GM21717 (cell line): ENCODE data around the gene GGTLC2.
"Not testable (repeated sequence)": the region's sequence is repeated elsewhere in the genome, so short reads cannot be mapped to it uniquely, and the experiment has no call there.

Source experiments
- ATAC-seq: cut with Tn5 transposase; IDR thresholded peaks from one replicate; pipeline ENCODE4 v1.9.1; 2021; ENCODE audit warnings: mild to moderate bottlenecking, moderate library complexity; ENCODE audit not compliant: unreplicated experiment

The GGTLC2 gene

GRCh38 chr22:22636260-22636659 is 8.2 kb upstream of the GGTLC2 start:
- ATAC-seq = not testable (repeated sequence)

DNA sequence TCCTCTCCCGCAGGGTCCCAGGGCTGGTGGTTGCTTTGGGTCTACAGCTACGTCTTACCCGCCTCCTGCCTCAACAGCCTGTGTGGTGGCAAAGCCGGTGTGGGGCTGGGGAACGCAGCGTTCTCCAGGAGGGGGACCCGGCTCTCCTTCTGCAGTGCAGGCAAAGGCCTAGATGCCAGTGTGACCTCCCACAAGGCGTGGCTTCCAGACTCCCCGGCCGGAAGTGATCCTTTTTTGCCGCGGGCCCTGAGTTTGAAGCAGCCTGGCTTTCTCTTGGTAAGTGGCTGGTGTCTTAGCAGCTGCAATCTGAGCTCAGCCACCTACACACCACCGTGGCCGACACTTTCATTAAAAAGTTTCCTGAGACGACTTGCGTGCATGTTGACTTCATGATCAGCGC is 6.1 kb upstream of the GGTLC2 start:
- ATAC-seq = not testable (repeated sequence)

- ATAC-seq = not testable (repeated sequence)
Observed at GRCh38 chr22:22642255-22642654, 2.2 kb upstream of the GGTLC2 start.

DNA sequence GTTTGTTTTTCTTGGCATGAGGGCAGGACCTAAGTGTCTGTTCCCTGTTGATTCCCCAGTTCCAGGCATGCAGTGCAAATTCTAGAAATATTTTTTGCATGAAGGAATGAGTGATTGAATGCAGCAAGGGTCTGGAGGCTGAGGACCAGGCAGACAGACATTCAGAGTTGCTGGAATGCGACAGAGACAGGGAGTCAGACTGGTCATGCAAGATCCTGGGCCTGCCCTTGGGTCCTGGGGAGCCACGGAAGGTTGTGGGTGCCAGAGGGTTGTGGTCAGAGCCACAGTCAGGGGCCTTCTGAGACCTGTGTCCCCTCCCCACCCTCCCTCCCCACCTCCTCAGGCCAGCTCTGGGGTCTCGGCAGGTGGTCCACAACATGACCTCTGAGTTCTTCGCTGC is 1.6 kb downstream of the GGTLC2 start:
- ATAC-seq = not testable (repeated sequence)

DNA sequence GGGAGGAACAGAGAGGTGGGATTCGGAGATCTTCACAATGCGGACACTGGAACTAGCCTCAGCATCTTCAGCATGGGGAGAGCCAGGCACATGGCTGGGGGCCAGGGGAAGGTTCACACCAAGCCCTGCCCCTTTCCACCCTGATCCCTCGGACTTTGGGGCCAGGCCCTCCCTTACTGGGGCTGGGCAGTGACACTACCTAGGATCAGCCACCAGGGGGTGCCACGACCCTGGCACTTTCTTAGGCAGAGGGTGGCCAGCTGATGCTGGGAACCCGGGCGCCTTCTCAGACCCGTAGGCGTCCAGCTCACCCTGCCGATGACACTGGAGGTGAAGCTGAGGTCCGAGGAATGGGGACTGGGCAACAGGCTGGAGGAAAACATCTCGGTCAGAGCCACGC is 3.5 kb downstream of the GGTLC2 start:
- ATAC-seq = not testable (repeated sequence)

- ATAC-seq = not testable (repeated sequence)
Observed at GRCh38 chr22:22648863-22649536, 4.6 kb downstream of the GGTLC2 start.

GRCh38 chr22:22649761-22650160 is 5.3 kb downstream of the GGTLC2 start:
- ATAC-seq = not testable (repeated sequence)

GRCh38 chr22:22650398-22650797 is 6.0 kb downstream of the GGTLC2 start:
- not testable (repeated sequence) for ATAC-seq

- ATAC-seq = not testable (repeated sequence)
Observed at GRCh38 chr22:22650803-22651515, 6.5 kb downstream of the GGTLC2 start.

GRCh38 chr22:22651593-22651992 is 7.2 kb downstream of the GGTLC2 start:
- not testable (repeated sequence) for ATAC-seq

- ATAC-seq = not testable (repeated sequence)
Observed at GRCh38 chr22:22652102-22652501, 7.7 kb downstream of the GGTLC2 start.

- ATAC-seq = not testable (repeated sequence)
Observed at GRCh38 chr22:22652573-22652972, 8.2 kb downstream of the GGTLC2 start.

- not testable (repeated sequence) for ATAC-seq
Observed at GRCh38 chr22:22653677-22654381, 9.4 kb downstream of the GGTLC2 start.

DNA sequence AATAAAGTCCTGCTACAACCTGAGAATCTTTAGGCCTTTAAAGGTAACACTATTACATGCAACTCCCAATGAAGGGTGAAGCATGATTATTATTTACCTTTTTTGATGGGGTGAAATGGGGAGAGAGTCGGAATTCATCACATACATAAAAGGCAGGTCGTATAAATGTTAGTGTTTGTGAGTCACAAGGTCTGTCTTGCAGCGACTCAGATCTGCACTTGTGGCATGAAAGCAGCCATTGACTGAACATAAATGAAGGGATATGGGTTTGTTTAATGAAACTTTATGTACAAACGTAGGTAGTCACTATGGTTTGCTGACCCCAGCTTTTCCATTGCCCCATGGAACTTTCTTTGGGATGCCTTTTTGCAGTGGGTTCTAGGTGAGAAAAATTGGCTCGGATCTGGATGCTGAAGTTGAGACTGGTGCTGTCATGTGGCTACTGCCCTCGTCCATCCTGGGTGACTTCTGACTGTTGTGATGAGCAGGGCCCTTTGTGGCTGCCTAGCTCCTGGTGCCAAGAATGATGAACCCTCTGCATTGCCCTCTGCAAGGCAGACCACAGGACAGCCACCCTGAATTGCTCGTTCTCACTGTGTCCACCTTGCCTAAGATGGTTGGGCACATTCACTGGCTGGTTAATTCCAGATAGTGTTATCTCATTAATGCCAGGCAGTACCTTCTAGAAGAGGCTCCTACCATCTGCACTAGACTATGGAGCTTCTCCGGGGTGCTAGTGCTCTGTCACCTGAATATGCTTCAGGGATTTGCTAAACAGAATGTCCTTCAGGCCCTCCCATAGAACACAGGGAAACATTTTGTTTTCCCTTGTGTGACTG is 11.3 kb downstream of the GGTLC2 start:
- ATAC-seq = no peak

DNA sequence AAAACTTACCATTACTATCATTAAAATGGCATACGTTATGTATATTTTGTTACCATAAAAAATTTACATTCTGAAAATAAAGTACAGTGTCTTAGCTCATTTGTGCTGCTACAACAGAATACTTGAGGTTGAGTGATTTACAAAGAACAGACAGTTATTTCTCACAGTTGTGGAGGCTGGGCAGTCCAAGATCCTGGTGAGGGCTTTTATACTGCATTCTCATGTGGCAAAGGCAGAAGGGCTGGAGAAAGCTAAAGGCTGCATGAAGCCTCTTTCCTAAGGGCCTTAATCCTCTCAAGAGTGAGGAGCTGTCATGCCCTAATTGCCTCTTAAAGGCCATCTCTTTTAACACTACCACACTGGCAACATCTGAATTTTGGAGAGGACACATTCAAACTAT is 13.3 kb downstream of the GGTLC2 start:
- no peak for ATAC-seq

DNA sequence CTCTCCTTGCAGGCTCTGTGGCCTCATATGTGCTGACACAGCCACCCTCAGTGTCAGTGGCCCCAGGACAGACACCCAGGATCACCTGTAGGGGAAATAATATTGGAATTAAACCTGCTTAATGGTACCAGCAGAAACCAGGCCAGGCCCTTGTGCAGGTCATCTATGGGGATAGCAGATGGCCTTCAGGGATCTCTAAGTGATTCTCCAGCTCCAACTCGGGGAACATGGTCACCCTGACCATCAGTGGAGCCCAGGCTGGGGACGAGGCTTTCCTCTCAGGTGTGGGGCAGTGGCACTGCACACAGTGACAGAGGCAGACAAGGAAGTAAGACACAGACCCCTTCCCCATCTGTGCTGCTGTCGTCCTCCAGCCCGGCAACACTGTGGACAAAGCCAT is 16.9 kb downstream of the GGTLC2 start:
- no peak for ATAC-seq

GRCh38 chr22:22662095-22662494 is 17.7 kb downstream of the GGTLC2 start:
- no peak for ATAC-seq

DNA sequence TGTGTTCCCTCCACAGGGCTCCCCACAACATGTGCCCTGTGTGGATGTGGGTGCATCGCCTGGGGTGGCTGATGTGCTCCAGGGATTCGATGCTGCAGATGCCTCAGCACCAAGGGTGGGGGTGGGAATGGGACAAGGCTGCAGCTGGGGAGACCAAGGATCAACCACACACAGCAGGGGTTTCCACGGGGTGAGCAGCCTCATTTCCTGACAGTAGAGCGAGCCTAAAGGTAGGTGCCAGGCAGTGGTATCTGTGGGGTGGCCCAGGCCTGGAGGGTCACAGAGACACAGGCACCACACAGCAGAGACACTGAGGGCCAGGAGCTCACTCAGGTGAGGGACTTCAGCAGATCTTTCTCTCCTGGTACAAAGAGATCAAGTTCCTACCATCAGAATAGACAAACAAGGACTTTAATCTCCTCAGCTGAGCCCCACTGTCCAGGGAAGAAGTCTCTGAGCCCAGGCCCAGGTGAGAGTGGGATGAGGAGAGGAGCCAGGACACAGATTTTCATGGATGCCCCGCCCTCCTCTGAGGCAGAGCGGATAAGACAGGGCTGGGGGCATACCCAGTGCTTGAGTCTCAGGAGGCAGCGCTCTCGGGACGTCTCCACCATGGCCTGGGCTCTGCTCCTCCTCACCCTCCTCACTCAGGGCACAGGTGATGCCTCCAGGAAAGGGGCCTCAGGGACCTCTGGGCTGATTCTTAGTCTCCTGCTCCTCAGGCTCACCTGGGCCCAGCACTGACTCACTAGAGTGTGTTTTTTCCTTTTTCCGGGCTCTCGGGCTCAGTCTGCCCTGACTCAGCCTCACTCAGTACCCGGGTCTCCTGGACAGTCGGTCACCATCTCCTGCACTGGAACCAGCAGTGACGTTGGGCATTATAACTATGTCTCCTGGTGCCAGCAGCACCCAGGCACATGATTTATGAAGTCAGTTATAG is 19.7 kb downstream of the GGTLC2 start:
- ATAC-seq = no peak

DNA sequence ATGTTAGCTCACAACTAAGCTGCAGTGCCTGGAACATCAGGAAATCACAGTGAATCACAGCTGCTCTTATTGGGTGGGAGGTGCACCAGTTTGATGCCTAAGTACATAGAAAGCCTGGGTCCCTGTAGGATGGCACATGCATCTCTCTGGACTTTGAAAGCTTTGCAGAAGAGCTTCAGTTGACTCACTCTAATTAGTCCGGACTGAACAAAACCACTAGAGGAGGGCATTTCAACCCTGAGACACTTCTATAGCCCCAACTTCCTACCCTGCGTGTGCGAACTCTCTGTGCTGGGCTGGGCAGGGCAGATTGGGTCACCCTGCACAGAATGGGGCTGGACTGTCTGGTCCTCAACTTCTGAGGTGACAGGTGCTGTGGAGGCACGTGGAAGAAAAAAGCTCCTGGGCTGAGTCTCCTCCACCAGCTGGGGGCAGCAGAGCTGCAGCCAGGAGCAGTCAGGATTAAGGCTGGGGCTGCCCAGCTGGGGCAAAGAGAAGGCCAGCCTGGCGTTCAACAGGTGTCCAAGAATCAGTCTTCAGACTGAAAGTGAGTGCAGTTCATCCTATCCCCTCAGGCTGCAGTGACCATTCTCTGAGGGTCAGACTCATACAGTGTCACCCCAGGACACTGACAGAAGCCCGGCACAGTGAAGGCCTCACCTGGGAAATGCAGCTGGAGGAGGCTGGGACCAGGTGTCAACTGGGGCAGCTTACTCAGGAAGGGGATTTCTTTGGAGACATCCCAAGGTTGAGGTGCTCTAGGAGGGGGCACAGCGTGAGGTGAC is 22.1 kb downstream of the GGTLC2 start:
- no peak for ATAC-seq
